Activated CD4-positive, alpha-beta T cell treated with anti-CD3 and anti-CD28 coated beads, Interleukin-2, amount 10 ng/mL, durations not matched to agents 7 days and 5 days (primary cell): ENCODE data around the gene STXBP6. TPM values are rescaled to one million over a fixed set of nuclear protein-coding genes. Genes with fewer than 3 reads are reported as not detected.

Experiments used
- CTCF ChIA-PET: fragments of 350-600 bp; sonication (Branson Sonifier 250); formaldehyde crosslinking; loops from one replicate; lab custom pipeline; 2021; ENCODE audit warnings: antibody characterized with exemption; lab: Charles Lee
- POLR2A ChIA-PET: fragments of 350-600 bp; sonication (Branson Sonifier 250); formaldehyde crosslinking; loops from one replicate; lab custom pipeline; 2021; ENCODE audit warnings: antibody characterized with exemption; lab: Charles Lee
- DNase-seq: peaks from one replicate; pipeline ENCODE4 v3.0.0-alpha.2; 2020
- H3K27ac Mint-ChIP-seq: one replicate; pipeline ENCODE4 v1.8.0; 2021; ENCODE audit warnings: mild to moderate bottlenecking, moderate library complexity, mixed read lengths
- H3K27me3 Mint-ChIP-seq: one replicate; pipeline ENCODE4 v1.8.0; 2021; ENCODE audit warnings: mixed read lengths
- H3K36me3 Mint-ChIP-seq: one replicate; pipeline ENCODE4 v1.8.0; 2021; ENCODE audit warnings: low read depth, mixed read lengths
- H3K4me1 Mint-ChIP-seq: one replicate; pipeline ENCODE4 v1.8.0; 2021; ENCODE audit warnings: mixed read lengths
- H3K4me3 Mint-ChIP-seq: one replicate; pipeline ENCODE4 v1.8.0; 2021; ENCODE audit warnings: mild to moderate bottlenecking, moderate library complexity, mixed read lengths
- H3K9me3 Mint-ChIP-seq: one replicate; pipeline ENCODE4 v1.8.0; 2021; ENCODE audit warnings: mixed read lengths
- total RNA-seq, 2 experiments: library from RNA; stranded (reverse); gene quantifications; one replicate each; pipeline ENCODE4 v1.2.3, GENCODE V29; 2021

STXBP6 gene
- total RNA-seq, 2 experiments from 2014 or later = not detected

DNA sequence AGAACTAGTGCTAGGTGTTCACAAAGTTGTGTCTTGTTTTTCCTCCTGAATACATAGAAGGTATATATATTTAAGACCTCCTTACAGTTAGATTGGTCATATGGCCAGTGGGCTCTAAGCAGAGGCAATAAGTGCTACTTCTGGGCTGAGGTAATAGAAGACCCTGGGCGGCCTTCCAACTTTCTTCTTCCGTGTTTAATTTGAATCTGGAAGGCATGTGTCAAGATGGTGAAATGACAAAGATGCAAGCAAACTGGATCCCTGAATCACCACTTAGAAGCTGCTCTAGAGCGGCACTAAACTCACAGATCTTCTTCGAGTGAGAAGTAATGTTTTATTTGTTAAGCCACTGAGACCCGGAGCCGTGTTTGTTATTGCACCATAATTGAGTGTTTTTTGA lies 215.0 kb downstream of the STXBP6 start:
- Mint-ChIP-seq H3K36me3 (no peaks in the 10 kb centered on the region), H3K4me1 (no peaks in the 10 kb centered on the region), H3K9me3 (no peaks in the 10 kb centered on the region), H3K27me3 (peaks cover 12% of the 10 kb centered on the region), H3K4me3 (no peak overlapping the region), H3K27ac (no peak overlapping the region)
- no peak for DNase-seq
- CTCF ChIA-PET = no interaction called here
- POLR2A ChIA-PET = no interaction called here

DNA sequence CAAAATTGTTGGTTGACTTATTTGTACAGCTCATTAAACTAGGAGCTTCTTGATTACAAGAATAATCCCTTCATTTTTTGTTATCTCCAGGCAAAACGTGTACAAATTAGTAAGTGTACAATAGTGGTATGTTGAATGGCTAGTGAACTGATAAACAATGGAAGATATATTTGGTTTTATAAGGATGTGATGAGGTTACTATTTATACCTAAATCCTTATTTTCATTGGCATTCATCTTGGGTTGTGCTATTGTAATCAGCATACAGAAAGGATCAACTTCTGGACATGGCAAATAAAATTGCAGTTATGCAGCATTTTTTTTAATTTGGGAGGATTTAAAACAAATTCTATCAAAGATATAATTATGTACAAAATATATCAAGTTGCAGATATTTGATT lies 216.6 kb downstream of the STXBP6 start:
- POLR2A ChIA-PET = no interaction called here
- Mint-ChIP-seq H3K27ac (no peak overlapping the region), H3K4me1 (no peaks in the 10 kb centered on the region), H3K27me3 (peaks cover 12% of the 10 kb centered on the region), H3K9me3 (no peaks in the 10 kb centered on the region), H3K4me3 (no peak overlapping the region), H3K36me3 (no peaks in the 10 kb centered on the region)
- CTCF ChIA-PET = no interaction called here
- no peak for DNase-seq

DNA sequence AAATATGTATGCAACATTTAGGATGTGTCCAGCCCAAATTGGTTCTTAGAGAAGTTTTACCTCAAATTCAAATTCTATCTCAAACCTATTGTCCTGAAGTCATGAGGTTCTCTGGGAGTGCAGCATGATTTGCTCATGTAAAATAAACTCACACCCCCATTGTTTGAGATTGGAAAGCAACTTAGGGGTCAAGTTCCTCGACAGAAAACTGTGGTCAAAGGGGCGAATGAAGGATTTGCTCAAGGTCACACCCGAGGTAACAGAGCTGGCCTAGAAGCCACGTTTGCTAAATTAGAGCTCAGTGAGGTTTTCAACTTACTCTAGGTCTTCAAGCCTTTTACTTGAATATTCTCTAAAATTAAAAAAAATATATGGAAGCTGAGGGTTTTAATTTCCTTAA lies 218.3 kb downstream of the STXBP6 start:
- Mint-ChIP-seq H3K4me1 (no peaks in the 10 kb centered on the region), H3K27ac (no peak overlapping the region), H3K27me3 (peaks cover 16% of the 10 kb centered on the region), H3K9me3 (no peaks in the 10 kb centered on the region), H3K36me3 (no peaks in the 10 kb centered on the region), H3K4me3 (no peak overlapping the region)
- ChIA-PET POLR2A (no interaction called here), CTCF (no interaction called here)
- no peak for DNase-seq

DNA sequence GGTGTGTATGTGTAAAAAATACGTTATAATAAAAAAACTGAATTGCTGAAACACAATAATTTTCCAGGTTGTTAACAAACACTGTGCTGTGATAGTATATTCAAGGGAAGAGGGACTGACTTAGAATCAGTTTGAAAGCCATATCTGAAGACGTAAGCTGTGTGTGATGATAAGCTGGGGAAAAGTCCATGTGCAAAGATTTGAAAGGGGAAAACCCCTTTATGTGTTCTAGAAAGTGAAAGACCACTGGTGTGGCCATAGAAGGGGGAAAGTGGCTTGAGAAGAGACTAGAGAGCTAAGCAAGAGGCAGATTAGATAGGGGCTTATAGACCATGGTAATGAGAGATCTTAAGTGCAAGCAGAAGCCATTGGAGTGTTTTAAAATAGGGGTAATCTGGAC lies 220.1 kb downstream of the STXBP6 start:
- H3K4me1 Mint-ChIP-seq = no peaks in the 10 kb centered on the region
- H3K27me3 Mint-ChIP-seq = peaks cover 19% of the 10 kb centered on the region
- DNase-seq = no peak
- no peak overlapping the region for H3K4me3 Mint-ChIP-seq
- ChIA-PET POLR2A (no interaction called here), CTCF (no interaction called here)
- no peaks in the 10 kb centered on the region for H3K9me3 Mint-ChIP-seq
- H3K27ac Mint-ChIP-seq = no peak overlapping the region
- H3K36me3 Mint-ChIP-seq = no peaks in the 10 kb centered on the region

DNA sequence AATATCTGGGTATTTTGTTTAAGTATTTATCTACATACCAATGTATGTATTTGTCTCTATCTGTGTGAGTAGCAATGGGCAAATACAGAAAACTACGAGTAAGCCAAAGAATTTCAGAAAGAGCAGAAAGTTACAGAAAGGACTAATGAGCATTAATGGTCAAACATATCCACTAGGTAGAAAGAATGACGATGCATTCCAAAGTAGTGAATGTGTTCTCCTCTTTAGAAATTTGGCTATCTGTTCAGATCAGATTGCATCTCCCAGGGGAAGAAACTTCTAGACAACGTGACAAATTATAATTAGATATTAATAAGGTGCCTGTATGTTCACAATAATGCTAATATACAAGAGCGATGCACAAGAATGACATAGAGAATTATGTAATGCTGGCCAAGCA lies 221.5 kb downstream of the STXBP6 start:
- ChIA-PET CTCF (no interaction called here), POLR2A (no interaction called here)
- Mint-ChIP-seq H3K36me3 (no peaks in the 10 kb centered on the region), H3K4me3 (no peak overlapping the region), H3K9me3 (no peaks in the 10 kb centered on the region), H3K27ac (no peak overlapping the region), H3K27me3 (peaks cover 15% of the 10 kb centered on the region), H3K4me1 (no peaks in the 10 kb centered on the region)
- no peak for DNase-seq

DNA sequence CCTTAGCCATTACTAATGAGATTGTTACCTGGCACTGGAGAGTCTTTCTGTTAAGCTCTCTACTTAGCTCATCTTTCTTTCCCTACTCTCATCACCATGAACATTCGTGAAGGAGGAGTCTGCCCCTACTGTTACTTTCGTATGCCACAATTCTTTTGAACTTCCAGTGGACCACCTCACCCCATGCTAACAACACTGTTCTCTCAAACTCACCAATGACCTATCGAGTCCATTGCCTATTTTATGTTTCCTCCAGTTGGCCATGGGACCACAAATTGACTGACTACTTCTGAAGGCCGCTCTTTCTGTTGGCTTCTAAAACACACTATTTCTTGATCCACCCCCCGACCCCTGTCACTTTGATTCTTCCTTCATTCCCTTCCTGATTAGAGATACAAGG lies 223.6 kb downstream of the STXBP6 start:
- no peak overlapping the region for H3K27ac Mint-ChIP-seq
- ChIA-PET CTCF (no interaction called here), POLR2A (no interaction called here)
- H3K4me1 Mint-ChIP-seq = no peaks in the 10 kb centered on the region
- peaks cover 7% of the 10 kb centered on the region for H3K27me3 Mint-ChIP-seq
- H3K9me3 Mint-ChIP-seq = no peaks in the 10 kb centered on the region
- no peak for DNase-seq
- H3K36me3 Mint-ChIP-seq = no peaks in the 10 kb centered on the region
- no peak overlapping the region for H3K4me3 Mint-ChIP-seq

DNA sequence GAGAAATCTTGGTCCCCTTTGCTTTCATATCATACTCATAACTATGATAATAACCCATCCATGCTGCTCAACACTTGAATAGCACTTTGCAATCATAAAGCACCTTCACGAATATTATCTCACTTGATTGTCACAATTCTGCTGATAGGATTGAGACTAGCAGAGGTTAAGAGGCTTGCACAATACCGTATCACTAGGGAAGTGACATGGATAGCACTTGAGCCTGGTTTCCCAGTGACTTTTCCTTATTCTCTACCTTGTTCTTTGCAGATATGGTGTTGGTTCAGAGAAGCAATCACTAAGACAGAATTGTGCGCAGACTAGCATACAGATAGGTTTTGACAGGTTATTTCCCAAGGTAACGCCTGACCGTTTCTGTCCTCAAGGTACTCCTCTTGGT lies 229.3 kb downstream of the STXBP6 start:
- H3K36me3 Mint-ChIP-seq = no peaks in the 10 kb centered on the region
- CTCF ChIA-PET = no interaction called here
- DNase-seq = no peak
- H3K27ac Mint-ChIP-seq = no peak overlapping the region
- no peak overlapping the region for H3K4me3 Mint-ChIP-seq
- H3K27me3 Mint-ChIP-seq = peaks cover 3% of the 10 kb centered on the region
- H3K9me3 Mint-ChIP-seq = no peaks in the 10 kb centered on the region
- POLR2A ChIA-PET = no interaction called here
- no peaks in the 10 kb centered on the region for H3K4me1 Mint-ChIP-seq

DNA sequence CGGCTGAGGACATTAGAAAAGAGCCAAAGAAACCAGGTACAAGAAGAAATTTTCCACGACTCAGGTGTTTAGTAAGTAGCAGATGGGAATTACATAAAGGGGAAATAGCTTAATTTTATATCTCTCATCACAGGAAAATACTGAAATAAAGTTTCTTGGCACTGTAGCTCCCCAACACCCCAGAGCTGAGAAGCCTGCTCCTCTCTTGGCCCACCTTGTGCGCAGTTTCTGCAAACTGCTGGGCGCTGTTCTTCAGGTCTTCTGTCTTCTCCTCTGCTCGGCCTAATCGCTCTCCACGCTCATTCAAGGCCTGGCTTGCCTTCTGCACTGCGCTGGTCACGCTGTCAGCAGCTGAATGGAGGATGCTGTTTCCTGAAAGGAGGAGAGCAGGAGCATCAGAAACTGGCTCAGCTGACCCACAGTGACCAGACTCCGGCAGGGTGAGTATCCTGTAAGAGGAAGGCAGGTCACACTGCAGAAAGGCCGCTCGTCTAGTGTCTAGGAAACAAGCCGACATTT lies 231.1 kb downstream of the STXBP6 start:
- ChIA-PET POLR2A (no interaction called here), CTCF (no interaction called here)
- H3K4me3 Mint-ChIP-seq = no peak overlapping the region
- H3K27me3 Mint-ChIP-seq = peaks cover 3% of the 10 kb centered on the region
- DNase-seq = no peak
- no peaks in the 10 kb centered on the region for H3K9me3 Mint-ChIP-seq
- H3K36me3 Mint-ChIP-seq = no peaks in the 10 kb centered on the region
- H3K27ac Mint-ChIP-seq = no peak overlapping the region
- no peaks in the 10 kb centered on the region for H3K4me1 Mint-ChIP-seq

DNA sequence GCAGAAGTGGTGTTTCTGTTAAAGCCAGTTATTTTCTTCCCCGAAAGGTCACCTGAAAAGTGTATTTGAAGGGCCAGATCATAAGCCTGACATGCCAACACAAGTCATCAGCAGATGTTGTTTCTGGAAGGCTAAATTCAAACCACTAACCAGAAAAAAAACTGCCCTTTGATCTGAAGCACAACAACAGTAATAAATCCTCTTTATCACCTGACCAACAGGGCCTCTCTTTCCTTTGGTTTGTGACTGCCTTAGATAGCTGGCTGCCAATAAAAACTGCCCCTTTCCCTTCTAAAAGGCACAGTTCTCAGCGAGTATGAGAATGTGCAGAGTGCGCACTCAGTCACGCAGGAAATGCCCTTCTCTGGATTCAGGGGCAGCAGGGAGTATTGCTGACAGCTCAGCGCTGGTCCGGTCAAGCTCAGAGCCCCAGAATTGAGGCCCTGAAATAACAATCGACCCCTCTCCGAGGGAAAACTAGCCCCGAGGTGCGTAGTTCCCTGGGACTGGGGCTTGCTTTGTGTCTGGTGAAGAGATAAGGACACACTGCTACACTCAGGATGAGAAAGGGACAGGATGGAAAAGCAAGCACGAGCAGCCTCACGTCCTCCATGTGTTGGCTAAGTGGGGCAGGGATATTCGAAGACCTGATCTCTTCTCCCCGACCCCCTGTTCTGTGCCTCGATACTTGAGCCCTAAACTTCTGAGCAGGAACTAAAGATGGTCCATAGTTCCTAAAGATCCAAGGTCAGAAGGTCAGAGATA lies 231.7 kb downstream of the STXBP6 start:
- no peak overlapping the region for H3K4me3 Mint-ChIP-seq
- H3K9me3 Mint-ChIP-seq = no peaks in the 10 kb centered on the region
- H3K27ac Mint-ChIP-seq = no peak overlapping the region
- H3K36me3 Mint-ChIP-seq = no peaks in the 10 kb centered on the region
- CTCF ChIA-PET = no interaction called here
- H3K4me1 Mint-ChIP-seq = no peaks in the 10 kb centered on the region
- DNase-seq = no peak
- H3K27me3 Mint-ChIP-seq = peaks cover 3% of the 10 kb centered on the region
- POLR2A ChIA-PET = no interaction called here

DNA sequence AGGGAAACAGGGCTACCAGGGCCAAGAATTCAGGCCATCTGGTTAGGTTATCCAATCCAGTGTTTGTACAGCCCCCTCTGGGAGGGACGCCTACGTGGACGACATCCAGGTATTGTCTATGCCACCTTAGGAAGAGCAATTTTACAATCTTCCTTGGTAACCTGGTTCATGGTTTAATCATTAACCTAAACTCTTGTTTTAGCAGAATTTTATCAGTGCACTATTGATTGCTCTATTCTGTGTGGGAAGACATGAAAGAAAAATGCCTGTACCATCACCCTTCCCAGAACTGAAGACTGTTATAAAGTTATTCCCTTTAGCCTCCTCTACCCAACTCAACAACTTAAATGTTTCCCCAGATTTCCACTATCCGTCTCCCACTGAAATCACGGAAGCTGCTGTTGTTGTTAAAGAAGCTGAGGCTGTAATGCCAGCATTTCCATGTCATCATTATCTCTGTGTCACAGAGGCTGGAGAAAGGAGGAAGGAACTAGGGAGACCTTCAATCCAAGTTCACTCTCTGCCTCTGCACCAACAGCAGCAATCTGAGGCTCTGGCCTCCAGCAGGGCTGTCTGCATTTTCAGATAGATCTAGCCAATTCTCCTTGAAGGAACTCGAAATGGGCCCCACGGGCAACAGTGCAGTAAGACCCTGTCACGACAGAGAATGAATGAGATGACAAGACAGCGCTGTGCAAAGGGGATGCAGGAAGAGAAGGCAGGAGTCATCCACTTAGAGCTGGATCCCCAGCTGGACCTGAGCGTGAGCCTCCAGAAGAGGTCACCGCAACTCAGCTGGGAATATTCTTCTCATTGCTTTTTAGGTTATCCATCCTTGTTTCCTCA lies 232.5 kb downstream of the STXBP6 start:
- Mint-ChIP-seq H3K4me3 (no peak overlapping the region), H3K27me3 (peaks cover 6% of the 10 kb centered on the region), H3K9me3 (no peaks in the 10 kb centered on the region), H3K4me1 (no peaks in the 10 kb centered on the region), H3K36me3 (no peaks in the 10 kb centered on the region), H3K27ac (no peak overlapping the region)
- ChIA-PET CTCF (no interaction called here), POLR2A (no interaction called here)
- DNase-seq = no peak

DNA sequence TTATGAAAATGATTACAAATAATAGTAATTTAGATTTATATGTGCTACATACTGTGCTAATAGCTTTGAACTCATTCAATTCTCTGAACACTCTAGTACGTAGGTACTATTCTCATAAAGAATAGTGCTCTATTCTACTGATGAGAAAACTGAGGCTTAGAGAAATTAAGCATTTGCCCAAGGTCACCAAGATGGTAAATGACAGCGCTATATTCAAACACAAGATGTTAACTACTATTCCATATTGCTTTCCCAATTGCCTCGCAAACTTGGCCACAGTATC lies 233.1 kb downstream of the STXBP6 start:
- no peak overlapping the region for H3K27ac Mint-ChIP-seq

DNA sequence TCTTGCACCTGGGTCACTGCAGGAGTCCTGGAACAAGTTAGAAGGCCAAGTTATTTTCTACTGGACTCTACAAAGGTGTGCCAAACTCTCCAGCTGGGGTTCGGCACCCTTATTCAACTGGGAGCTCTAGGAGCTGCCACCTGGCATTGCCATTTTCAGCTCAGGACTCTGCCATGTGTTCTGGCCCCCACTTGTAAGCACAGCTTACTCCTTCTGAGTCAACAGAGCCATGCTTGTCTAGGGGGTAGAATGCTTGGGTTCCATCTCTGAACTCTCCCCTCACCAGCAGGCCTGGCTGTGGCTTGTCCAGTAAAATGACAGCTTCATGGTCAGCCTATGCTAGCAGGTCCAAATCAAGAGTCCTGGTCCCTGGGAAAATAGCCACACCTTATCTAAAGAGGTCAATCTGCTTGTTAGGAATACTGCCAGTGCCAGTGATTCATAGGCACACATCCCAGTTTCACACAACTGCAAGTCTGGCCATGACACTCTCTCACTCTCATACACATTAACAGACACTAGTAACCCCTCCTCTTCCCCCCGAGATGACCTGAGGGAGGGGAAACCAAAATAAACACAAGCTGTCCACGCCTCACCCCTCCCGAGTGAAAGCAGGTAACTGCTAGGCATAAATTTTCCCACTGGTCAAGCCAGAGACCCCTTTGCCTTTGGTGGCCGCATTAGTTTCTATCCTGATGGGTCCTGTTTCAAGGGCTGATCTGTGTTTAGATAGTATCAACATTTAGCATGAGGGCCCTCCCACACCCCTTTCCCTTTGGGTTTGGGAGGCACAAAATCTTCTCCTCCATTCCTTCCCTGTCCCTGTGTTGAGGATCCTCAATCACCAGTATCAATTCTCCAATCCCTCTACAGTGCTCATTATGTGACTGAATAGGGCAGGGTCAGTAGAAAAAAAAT lies 233.7 kb downstream of the STXBP6 start:
- no peak for DNase-seq
- no peak overlapping the region for H3K4me3 Mint-ChIP-seq
- H3K27ac Mint-ChIP-seq = no peak overlapping the region
- ChIA-PET POLR2A (no interaction called here), CTCF (no interaction called here)
- H3K9me3 Mint-ChIP-seq = no peaks in the 10 kb centered on the region
- no peaks in the 10 kb centered on the region for H3K36me3 Mint-ChIP-seq
- no peaks in the 10 kb centered on the region for H3K4me1 Mint-ChIP-seq
- peaks cover 6% of the 10 kb centered on the region for H3K27me3 Mint-ChIP-seq

More for the DNA sequence above, 233.1 kb downstream of the STXBP6 start:
- no peak overlapping the region for H3K4me3 Mint-ChIP-seq
- no peaks in the 10 kb centered on the region for H3K4me1 Mint-ChIP-seq
- no peaks in the 10 kb centered on the region for H3K36me3 Mint-ChIP-seq
- no peaks in the 10 kb centered on the region for H3K9me3 Mint-ChIP-seq
- CTCF ChIA-PET = no interaction called here
- no peak for DNase-seq
- H3K27me3 Mint-ChIP-seq = peaks cover 6% of the 10 kb centered on the region
- POLR2A ChIA-PET = no interaction called here

DNA sequence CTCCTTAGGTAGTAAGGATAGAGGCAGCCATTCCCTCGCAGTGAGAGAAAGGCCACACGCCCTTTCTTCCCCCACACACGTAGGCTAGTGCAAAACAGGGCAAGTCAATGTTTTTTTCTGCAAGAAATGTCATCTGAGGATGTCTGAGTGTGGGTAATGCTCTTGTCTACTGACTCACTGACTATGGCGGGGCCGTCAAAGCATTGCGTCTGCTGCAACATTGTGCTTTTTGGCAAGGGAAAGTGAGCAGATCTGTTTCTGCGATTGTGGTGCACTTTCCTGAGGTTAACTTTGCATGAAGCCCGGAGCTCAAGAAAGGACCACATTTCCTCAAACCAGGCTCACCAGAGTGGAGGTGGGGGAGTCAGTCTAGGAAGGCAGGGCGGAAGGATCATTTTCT lies 234.4 kb downstream of the STXBP6 start:
- Mint-ChIP-seq H3K4me1 (no peaks in the 10 kb centered on the region), H3K27ac (no peak overlapping the region), H3K4me3 (no peak overlapping the region), H3K9me3 (no peaks in the 10 kb centered on the region), H3K27me3 (peaks cover 8% of the 10 kb centered on the region), H3K36me3 (no peaks in the 10 kb centered on the region)
- ChIA-PET POLR2A (interaction anchor here (0.5 kb wide), 1 partner anchor 13 kb away, joined by 3 read pairs; no protein-coding TSS in a partner anchor), CTCF (no interaction called here)
- no peak for DNase-seq
